Suprapubic skin (tissue), 4 donors: ENCODE results near the gene SRM.

Experiments
- CTCF ChIP-seq, 2 donors: fragments of 200-600 bp in 1 of 2; fragments of 450-650 bp in 1 of 2; sonication (generic) in 1 of 2; IDR thresholded peaks; one replicate each; pipeline ENCODE4 v1.5.1; 2016 to 2019; ENCODE audit warnings: antibody characterized with exemption in 2 of 2, mild to moderate bottlenecking in 1 of 2, moderate library complexity in 1 of 2
- EP300 ChIP-seq: sonication (generic); formaldehyde crosslinking; IDR thresholded peaks from one replicate; pipeline ENCODE4 v1.6.1; 2017; ENCODE audit warnings: antibody characterized with exemption
- POLR2A ChIP-seq, 2 donors: fragments of 450-650 bp; IDR thresholded peaks; one replicate each; pipeline ENCODE4 v1.6.1; 2017; ENCODE audit warnings: antibody characterized with exemption in 2 of 2, mild to moderate bottlenecking in 2 of 2, moderate library complexity in 2 of 2
- POLR2AphosphoS5 ChIP-seq, 3 donors: sonication (generic); formaldehyde crosslinking; IDR thresholded peaks; one replicate each; pipeline ENCODE4 v1.6.1; 2017; ENCODE audit warnings: antibody characterized with exemption in 3 of 3

- no peak for TF ChIP-seq POLR2A (IDR thresholded peaks at IDR 0.05)
- TF ChIP-seq CTCF (IDR thresholded peaks at IDR 0.05) = no peak
- TF ChIP-seq EP300 = no peak
- no peak for TF ChIP-seq POLR2AphosphoS5 (IDR thresholded peaks at IDR 0.05)
These were observed 3.2 kb upstream of the SRM start for GRCh38 chr1:11062965-11063401.
